ENCODE data around the gene ARHGAP11A. TPM values are rescaled to one million over a fixed set of nuclear protein-coding genes. Genes with fewer than 3 reads are reported as not detected.
"Not testable (repeated sequence)": the region's sequence is repeated elsewhere in the genome, so short reads cannot be mapped to it uniquely, and the experiment has no call there.

The ARHGAP11A gene
- total and polyA plus RNA-seq, 2 experiments from 2014 or later: 13.0 to 13.2 TPM

- H3K9ac ChIP-seq; H3K36me3 ChIP-seq (ENCODE audit: low read depth); H3K4me3 ChIP-seq; H3K79me2 ChIP-seq (ENCODE audit: insufficient read depth); H3K4me1 ChIP-seq (ENCODE audit: insufficient read depth); H3K4me2 ChIP-seq (ENCODE audit: unreplicated experiment); H3K27me3 ChIP-seq (replicated peaks; ENCODE audit: insufficient read depth); H3K9me2 ChIP-seq (ENCODE audit: insufficient read depth); H3K9me3 ChIP-seq (ENCODE audit: low read depth); H3F3A ChIP-seq (ENCODE audit: insufficient read depth); H3K27ac ChIP-seq; H4K20me1 ChIP-seq (ENCODE audit: insufficient read depth); H2AFZ ChIP-seq: not testable (repeated sequence)
- peak; percentile 66 for DNase-seq
- WGBS, 2 experiments (ENCODE audit: low coverage in 1 of 2, low lambda C conversion rate in 2 of 2, missing lambda C conversion rate in 2 of 2): 0 to 6% methylated on average over 1 to 3 of the region's 3 CpGs
- in situ Hi-C loops (cut with MboI): loop anchor here (25.0 kb wide), 1 partner anchor 1973 kb away; the partner anchor contains the start of gene ARHGAP11B
These were observed 4.6 kb upstream of the ARHGAP11A start for GRCh38 chr15:32610719-32611118.

- H3K9me3 ChIP-seq (ENCODE audit: low read depth); H3K36me3 ChIP-seq (ENCODE audit: low read depth); H3K9me2 ChIP-seq (ENCODE audit: insufficient read depth); H3K27me3 ChIP-seq (replicated peaks; ENCODE audit: insufficient read depth); H4K20me1 ChIP-seq (ENCODE audit: insufficient read depth); H3K4me1 ChIP-seq (ENCODE audit: insufficient read depth): not testable (repeated sequence)
- Histone ChIP-seq H3K9ac (peak overlapping the region; percentile 93), H2AFZ (peak overlapping the region; percentile 84), H3K4me3 (peak overlapping the region; percentile 96), H3K4me2 (ENCODE audit: unreplicated experiment) (peak overlapping the region; percentile 80), H3K79me2 (ENCODE audit: insufficient read depth) (peaks cover 45% of the 10 kb centered on the region), H3K27ac (peak overlapping the region; percentile 84), H3F3A (ENCODE audit: insufficient read depth) (peaks cover 15% of the 10 kb centered on the region)
- WGBS, 2 experiments (ENCODE audit: low coverage in 1 of 2, low lambda C conversion rate in 2 of 2, missing lambda C conversion rate in 2 of 2): 0 to 1% methylated on average over 13 of the region's 16 CpGs
- in situ Hi-C loops (cut with MboI): loop anchor here (25.0 kb wide), 1 partner anchor 1977 kb away; the partner anchor contains the start of gene ARHGAP11B
- DNase-seq: peak; percentile 56
These were observed 623 bp upstream of the ARHGAP11A start for GRCh38 chr15:32614712-32615050.

- Histone ChIP-seq H3K4me3 (peak overlapping the region; percentile 96), H3K79me2 (ENCODE audit: insufficient read depth) (peaks cover 55% of the 10 kb centered on the region), H2AFZ (peak overlapping the region; percentile 84), H3K9ac (peak overlapping the region; percentile 93), H3K27ac (peak overlapping the region; percentile 84), H3F3A (ENCODE audit: insufficient read depth) (peaks cover 15% of the 10 kb centered on the region), H3K4me2 (ENCODE audit: unreplicated experiment) (peak overlapping the region; percentile 90)
- H3K4me1 ChIP-seq (ENCODE audit: insufficient read depth); H3K9me3 ChIP-seq (ENCODE audit: low read depth); H4K20me1 ChIP-seq (ENCODE audit: insufficient read depth); H3K36me3 ChIP-seq (ENCODE audit: low read depth); H3K9me2 ChIP-seq (ENCODE audit: insufficient read depth); H3K27me3 ChIP-seq (replicated peaks; ENCODE audit: insufficient read depth): not testable (repeated sequence)
- in situ Hi-C loops (cut with MboI): loop anchor here (25.0 kb wide), 1 partner anchor 1979 kb away; the partner anchor contains the start of gene ARHGAP11B
- DNase-seq: peak; percentile 29
- WGBS, 2 experiments (ENCODE audit: low coverage in 1 of 2, low lambda C conversion rate in 2 of 2, missing lambda C conversion rate in 2 of 2): 1 to 2% methylated on average over 16 to 23 of the region's 24 CpGs
These were observed 645 bp downstream of the ARHGAP11A start for GRCh38 chr15:32615871-32616426.

- no peaks in the 10 kb centered on the region for H4K20me1 ChIP-seq (ENCODE audit: insufficient read depth)
- H3K36me3 ChIP-seq (ENCODE audit: low read depth): peaks cover 25% of the 10 kb centered on the region
- H3K4me1 ChIP-seq (ENCODE audit: insufficient read depth): peaks cover 6% of the 10 kb centered on the region
- H3K79me2 ChIP-seq (ENCODE audit: insufficient read depth): no peaks in the 10 kb centered on the region
- H2AFZ ChIP-seq: no peak overlapping the region
- H3K27me3 ChIP-seq (replicated peaks; ENCODE audit: insufficient read depth): no peaks in the 10 kb centered on the region
- DNase-seq: no peak
- TF ChIP-seq EZH2 (IDR thresholded peaks at IDR 0.05; ENCODE audit: insufficient read depth, poor library complexity, severe bottlenecking) (no peak), EZH2phosphoT487 (IDR thresholded peaks at IDR 0.05; ENCODE audit: insufficient read depth, low read depth) (no peak)
- H3K9me2 ChIP-seq (ENCODE audit: insufficient read depth): no peaks in the 10 kb centered on the region
- H3K9me3 ChIP-seq (ENCODE audit: low read depth): no peaks in the 10 kb centered on the region
- H3F3A ChIP-seq (ENCODE audit: insufficient read depth): peaks cover 6% of the 10 kb centered on the region
- in situ Hi-C loops (cut with MboI): no loop called here
- no peak overlapping the region for H3K27ac ChIP-seq
- H3K4me3 ChIP-seq: no peak overlapping the region
- 89 to 92% methylated on average over 3 of the region's 3 CpGs for WGBS, 2 experiments (ENCODE audit: low coverage in 1 of 2, low lambda C conversion rate in 2 of 2, missing lambda C conversion rate in 2 of 2)
- H3K4me2 ChIP-seq (ENCODE audit: unreplicated experiment): no peak overlapping the region
- no peak overlapping the region for H3K9ac ChIP-seq
These were observed 21.1 kb downstream of the ARHGAP11A start for GRCh38 chr15:32636410-32636809.

- no peaks in the 10 kb centered on the region for H3K79me2 ChIP-seq (ENCODE audit: insufficient read depth)
- H3K4me1 ChIP-seq (ENCODE audit: insufficient read depth): peaks cover under 1% of the 10 kb centered on the region
- no peaks in the 10 kb centered on the region for H3K9me2 ChIP-seq (ENCODE audit: insufficient read depth)
- peaks cover 25% of the 10 kb centered on the region for H3K36me3 ChIP-seq (ENCODE audit: low read depth)
- H4K20me1 ChIP-seq (ENCODE audit: insufficient read depth): no peaks in the 10 kb centered on the region
- no peak overlapping the region for H3K27ac ChIP-seq
- TF ChIP-seq EZH2 (IDR thresholded peaks at IDR 0.05; ENCODE audit: insufficient read depth, poor library complexity, severe bottlenecking): no peak
- no peak for TF ChIP-seq EZH2phosphoT487 (IDR thresholded peaks at IDR 0.05; ENCODE audit: insufficient read depth, low read depth)
- no peak overlapping the region for H2AFZ ChIP-seq
- DNase-seq: no peak
- H3F3A ChIP-seq (ENCODE audit: insufficient read depth): no peaks in the 10 kb centered on the region
- H3K9ac ChIP-seq: no peak overlapping the region
- H3K27me3 ChIP-seq (replicated peaks; ENCODE audit: insufficient read depth): no peaks in the 10 kb centered on the region
- H3K4me2 ChIP-seq (ENCODE audit: unreplicated experiment): no peak overlapping the region
- in situ Hi-C loops (cut with MboI): no loop called here
- H3K4me3 ChIP-seq: no peak overlapping the region
- H3K9me3 ChIP-seq (ENCODE audit: low read depth): no peaks in the 10 kb centered on the region
- 89 to 93% methylated on average over 8 of the region's 8 CpGs for WGBS, 2 experiments (ENCODE audit: low coverage in 1 of 2, low lambda C conversion rate in 2 of 2, missing lambda C conversion rate in 2 of 2)
These were observed 21.7 kb downstream of the ARHGAP11A start for GRCh38 chr15:32636908-32637567.

Measured in GM23248 (cell line).